ENCODE data around the gene F13B. TPM values are rescaled to one million over a fixed set of nuclear protein-coding genes. Genes with fewer than 3 reads are reported as not detected.

F13B gene
- total RNA-seq, 1 experiment from 2014 or later = not detected

GRCh38 chr1:197096137-197096536 lies 29.1 kb upstream of the F13B start:
- H3K4me3 Mint-ChIP-seq (ENCODE audit: unreplicated experiment) = no peak overlapping the region

GRCh38 chr1:197093226-197093885 lies 26.3 kb upstream of the F13B start:
- peak; percentile 69 for DNase-seq (ENCODE audit: unreplicated experiment)

More at GRCh38 chr1:197096137-197096536, 29.1 kb upstream of the F13B start:
- ChIA-PET CTCF (interaction anchor here (0.6 to 1.5 kb wide), 4 partner anchors 130 to 779 kb away, joined by 3 read pairs; no protein-coding TSS in a partner anchor), POLR2A (interaction anchor here (1.6 kb wide), 1 partner anchor 37 kb away, joined by 4 read pairs; no protein-coding TSS in a partner anchor)
- no peak for TF ChIP-seq CTCF (IDR thresholded peaks at IDR 0.05; ENCODE audit: unreplicated experiment)
- H3K27ac Mint-ChIP-seq (ENCODE audit: low read depth, unreplicated experiment) = peak overlapping the region; percentile 36
- intact Hi-C loops (cut with micrococcal nuclease) = no loop called here
- no TSS peak for BruUV-seq (replicated peaks)
- peaks cover 29% of the 10 kb centered on the region for H3K36me3 Mint-ChIP-seq (ENCODE audit: insufficient read depth, unreplicated experiment)
- no peaks in the 10 kb centered on the region for H3K27me3 Mint-ChIP-seq (ENCODE audit: insufficient read depth, unreplicated experiment)
- no peaks in the 10 kb centered on the region for H3K9me3 Mint-ChIP-seq (ENCODE audit: unreplicated experiment)
- peaks cover 30% of the 10 kb centered on the region for H3K4me1 Mint-ChIP-seq (ENCODE audit: insufficient read depth, unreplicated experiment)
- DNase-seq (ENCODE audit: unreplicated experiment) = no peak

GRCh38 chr1:197092491-197093023 lies 25.5 kb upstream of the F13B start:
- Mint-ChIP-seq H3K27ac (ENCODE audit: low read depth, unreplicated experiment) (peak overlapping the region; percentile 79), H3K36me3 (ENCODE audit: insufficient read depth, unreplicated experiment) (peaks cover 36% of the 10 kb centered on the region), H3K4me3 (ENCODE audit: unreplicated experiment) (no peak overlapping the region), H3K4me1 (ENCODE audit: insufficient read depth, unreplicated experiment) (peaks cover 27% of the 10 kb centered on the region), H3K27me3 (ENCODE audit: insufficient read depth, unreplicated experiment) (no peaks in the 10 kb centered on the region), H3K9me3 (ENCODE audit: unreplicated experiment) (no peaks in the 10 kb centered on the region)
- no TSS peak for BruUV-seq (replicated peaks)
- ChIA-PET POLR2A (interaction anchor here (1.1 to 2.7 kb wide), 6 partner anchors 11 to 69 kb away, joined by 3 to 14 read pairs (median 5); no protein-coding TSS in a partner anchor), CTCF (interaction anchor here (0.9 to 2.8 kb wide), 2 partner anchors 8 to 11 kb away, joined by 3 to 11 read pairs; no protein-coding TSS in a partner anchor)
- TF ChIP-seq CTCF (IDR thresholded peaks at IDR 0.05; ENCODE audit: unreplicated experiment) = no peak
- no peak for DNase-seq (ENCODE audit: unreplicated experiment)
- intact Hi-C loops (cut with micrococcal nuclease) = no loop called here

More at GRCh38 chr1:197093226-197093885, 26.3 kb upstream of the F13B start:
- BruUV-seq (replicated peaks) = no TSS peak
- ChIA-PET POLR2A (interaction anchor here (1.1 to 2.7 kb wide), 8 partner anchors 10 to 70 kb away, joined by 3 to 14 read pairs (median 4); no protein-coding TSS in a partner anchor), CTCF (interaction anchor here (0.7 to 2.8 kb wide), 2 partner anchors 10 to 21 kb away, joined by 4 to 11 read pairs; no protein-coding TSS in a partner anchor)
- Mint-ChIP-seq H3K27me3 (ENCODE audit: insufficient read depth, unreplicated experiment) (no peaks in the 10 kb centered on the region), H3K9me3 (ENCODE audit: unreplicated experiment) (no peaks in the 10 kb centered on the region), H3K4me1 (ENCODE audit: insufficient read depth, unreplicated experiment) (peaks cover 27% of the 10 kb centered on the region), H3K27ac (ENCODE audit: low read depth, unreplicated experiment) (peak overlapping the region; percentile 79), H3K36me3 (ENCODE audit: insufficient read depth, unreplicated experiment) (peaks cover 34% of the 10 kb centered on the region), H3K4me3 (ENCODE audit: unreplicated experiment) (no peak overlapping the region)
- intact Hi-C loops (cut with micrococcal nuclease) = no loop called here
- TF ChIP-seq CTCF (IDR thresholded peaks at IDR 0.05; ENCODE audit: unreplicated experiment) = no peak

GRCh38 chr1:197083474-197083873 lies 16.4 kb upstream of the F13B start:
- ChIA-PET POLR2A (no interaction called here), CTCF (no interaction called here)
- no peaks in the 10 kb centered on the region for H3K27me3 Mint-ChIP-seq (ENCODE audit: insufficient read depth, unreplicated experiment)
- intact Hi-C loops (cut with micrococcal nuclease) = no loop called here
- no peaks in the 10 kb centered on the region for H3K4me1 Mint-ChIP-seq (ENCODE audit: insufficient read depth, unreplicated experiment)
- no TSS peak for BruUV-seq (replicated peaks)
- no peak overlapping the region for H3K4me3 Mint-ChIP-seq (ENCODE audit: unreplicated experiment)
- no peak overlapping the region for H3K27ac Mint-ChIP-seq (ENCODE audit: low read depth, unreplicated experiment)
- DNase-seq (ENCODE audit: unreplicated experiment) = no peak
- no peak for TF ChIP-seq CTCF (IDR thresholded peaks at IDR 0.05; ENCODE audit: unreplicated experiment)
- no peaks in the 10 kb centered on the region for H3K9me3 Mint-ChIP-seq (ENCODE audit: unreplicated experiment)
- H3K36me3 Mint-ChIP-seq (ENCODE audit: insufficient read depth, unreplicated experiment) = peaks cover 19% of the 10 kb centered on the region

All from MCF 10A (cell line).